ENCODE measurements around the gene ZSCAN5A. TPM values are rescaled to one million over a fixed set of nuclear protein-coding genes. Genes with fewer than 3 reads are reported as not detected.

The ZSCAN5A gene
- total RNA-seq, 4 donors from 2014 or later, result 7.4 to 22.1 (median 17.7) TPM

GRCh38 chr19:56301155-56301554 is 13.5 kb downstream of the ZSCAN5A start:
- 73 to 82% methylated on average over 5 of the region's 5 CpGs for WGBS, 2 donors
- TF ChIP-seq, protein P1, sequence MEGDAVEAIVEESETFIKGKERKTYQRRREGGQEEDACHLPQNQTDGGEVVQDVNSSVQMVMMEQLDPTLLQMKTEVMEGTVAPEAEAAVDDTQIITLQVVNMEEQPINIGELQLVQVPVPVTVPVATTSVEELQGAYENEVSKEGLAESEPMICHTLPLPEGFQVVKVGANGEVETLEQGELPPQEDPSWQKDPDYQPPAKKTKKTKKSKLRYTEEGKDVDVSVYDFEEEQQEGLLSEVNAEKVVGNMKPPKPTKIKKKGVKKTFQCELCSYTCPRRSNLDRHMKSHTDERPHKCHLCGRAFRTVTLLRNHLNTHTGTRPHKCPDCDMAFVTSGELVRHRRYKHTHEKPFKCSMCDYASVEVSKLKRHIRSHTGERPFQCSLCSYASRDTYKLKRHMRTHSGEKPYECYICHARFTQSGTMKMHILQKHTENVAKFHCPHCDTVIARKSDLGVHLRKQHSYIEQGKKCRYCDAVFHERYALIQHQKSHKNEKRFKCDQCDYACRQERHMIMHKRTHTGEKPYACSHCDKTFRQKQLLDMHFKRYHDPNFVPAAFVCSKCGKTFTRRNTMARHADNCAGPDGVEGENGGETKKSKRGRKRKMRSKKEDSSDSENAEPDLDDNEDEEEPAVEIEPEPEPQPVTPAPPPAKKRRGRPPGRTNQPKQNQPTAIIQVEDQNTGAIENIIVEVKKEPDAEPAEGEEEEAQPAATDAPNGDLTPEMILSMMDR (IDR thresholded peaks at IDR 0.05), result no peak
- no peak for TF ChIP-seq POLR2A (IDR thresholded peaks at IDR 0.05)
- Histone ChIP-seq H3K27ac (no peak overlapping the region), H3K4me3 (replicated peaks in 1 of 3) (no peak overlapping the region), H3K27me3 (no peaks in the 10 kb centered on the region), H3K36me3 (peaks cover 0 to 3% of the 10 kb centered on the region in 2 donors), H3K4me1 (no peaks in the 10 kb centered on the region), H3K9me3 (no peaks in the 10 kb centered on the region)
- no peak for DNase-seq
- intact Hi-C loops (cut with DNase I), result no loop called here

DNA sequence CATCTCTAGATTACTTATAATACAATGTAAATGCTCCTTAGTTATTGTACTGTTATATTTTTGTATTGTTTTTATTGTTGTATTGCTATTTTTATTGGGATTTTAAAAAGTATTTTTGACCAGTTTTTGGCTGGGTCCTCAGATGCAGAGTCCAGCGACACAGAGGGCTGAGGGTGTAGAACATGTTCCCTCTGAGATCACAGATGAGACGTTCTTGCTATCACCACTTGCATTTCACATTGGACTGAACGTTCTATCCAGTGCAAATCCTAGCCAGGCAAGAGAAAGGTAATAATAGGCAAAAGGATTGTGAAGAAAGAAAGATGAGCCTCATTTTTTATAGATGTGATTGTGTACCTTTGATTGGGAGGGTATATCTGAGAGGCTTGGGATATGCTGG is 15.0 kb downstream of the ZSCAN5A start:
- Histone ChIP-seq H3K36me3 (peaks cover 0 to 3% of the 10 kb centered on the region in 2 donors), H3K9me3 (no peaks in the 10 kb centered on the region), H3K4me3 (replicated peaks in 1 of 3) (no peak overlapping the region), H3K27ac (no peak overlapping the region), H3K27me3 (no peaks in the 10 kb centered on the region), H3K4me1 (no peaks in the 10 kb centered on the region)
- WGBS, 2 donors, result 92 to 98% methylated on average over 3 of the region's 3 CpGs
- TF ChIP-seq POLR2A (IDR thresholded peaks at IDR 0.05), result no peak
- TF ChIP-seq, protein P1 (IDR thresholded peaks at IDR 0.05), result no peak
- no peak for DNase-seq
- intact Hi-C loops (cut with DNase I), result no loop called here

DNA sequence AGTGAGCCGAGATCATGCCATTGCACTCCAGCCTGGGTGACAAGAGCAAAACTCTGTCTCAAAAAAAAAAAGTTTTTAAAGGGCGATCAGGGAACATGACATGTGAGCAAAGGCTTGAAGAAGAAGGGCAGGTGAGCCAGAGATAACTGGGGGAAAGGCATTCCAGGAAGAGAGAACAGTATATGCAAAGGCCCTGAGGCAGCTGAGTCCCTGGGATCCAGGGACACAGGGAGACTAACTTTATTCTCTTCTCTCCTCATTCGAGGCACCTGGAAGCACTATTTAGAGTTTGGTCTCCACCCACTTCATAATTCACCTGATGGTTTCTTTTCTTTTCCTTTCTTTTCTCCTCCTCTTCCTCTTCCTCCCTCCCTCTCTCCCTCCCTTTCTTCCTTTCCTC is 17.6 kb downstream of the ZSCAN5A start:
- no peak for TF ChIP-seq POLR2A (IDR thresholded peaks at IDR 0.05)
- TF ChIP-seq, protein P1 (IDR thresholded peaks at IDR 0.05), result no peak
- WGBS, 2 donors, result 94 to 96% methylated on average over 3 of the region's 3 CpGs
- intact Hi-C loops (cut with DNase I), result no loop called here

GRCh38 chr19:56295531-56296455 is 18.8 kb downstream of the ZSCAN5A start:
- H3K4me1 ChIP-seq, result no peaks in the 10 kb centered on the region
- H3K36me3 ChIP-seq, result peaks cover 0 to 2% of the 10 kb centered on the region in 2 donors
- no peak overlapping the region for H3K4me3 ChIP-seq (replicated peaks in 1 of 3)
- TF ChIP-seq POLR2A (IDR thresholded peaks at IDR 0.05), result no peak
- TF ChIP-seq, protein P1 (IDR thresholded peaks at IDR 0.05), result no peak
- intact Hi-C loops (cut with DNase I), result no loop called here
- no peaks in the 10 kb centered on the region for H3K9me3 ChIP-seq
- H3K27me3 ChIP-seq, result no peaks in the 10 kb centered on the region
- WGBS, 2 donors, result 95 to 96% methylated on average over 22 of the region's 22 CpGs
- DNase-seq, result no peak
- no peak overlapping the region for H3K27ac ChIP-seq

More for the DNA sequence above, 17.6 kb downstream of the ZSCAN5A start:
- H3K27me3 ChIP-seq, result no peaks in the 10 kb centered on the region
- no peak overlapping the region for H3K27ac ChIP-seq
- H3K4me1 ChIP-seq, result no peaks in the 10 kb centered on the region
- peaks cover 0 to 3% of the 10 kb centered on the region in 2 donors for H3K36me3 ChIP-seq
- H3K4me3 ChIP-seq (replicated peaks in 1 of 3), result no peak overlapping the region
- no peak for DNase-seq
- no peaks in the 10 kb centered on the region for H3K9me3 ChIP-seq

DNA sequence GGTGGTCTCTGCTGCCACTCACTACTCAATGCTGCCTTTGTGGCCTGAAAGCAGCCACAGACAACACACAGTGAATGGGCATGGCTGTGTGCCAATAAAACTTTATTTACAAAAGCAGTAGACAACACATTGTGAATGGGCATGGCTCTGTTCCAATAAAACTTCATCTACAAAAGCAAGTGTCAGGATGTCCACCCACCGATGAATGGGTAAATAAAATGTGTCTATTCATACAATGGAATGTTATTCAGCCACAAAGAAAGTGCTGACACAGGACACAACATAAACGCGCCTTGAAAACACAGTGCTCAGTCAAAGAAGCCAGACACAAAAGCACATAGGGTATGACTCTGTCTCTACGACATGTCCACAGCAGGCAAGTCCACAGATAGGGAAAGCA is 20.1 kb downstream of the ZSCAN5A start:
- H3K4me1 ChIP-seq, result no peaks in the 10 kb centered on the region
- intact Hi-C loops (cut with DNase I), result no loop called here
- TF ChIP-seq POLR2A (IDR thresholded peaks at IDR 0.05), result no peak
- TF ChIP-seq, protein P1 (IDR thresholded peaks at IDR 0.05), result no peak
- no peaks in the 10 kb centered on the region for H3K9me3 ChIP-seq
- H3K27ac ChIP-seq, result no peak overlapping the region
- 84 to 87% methylated on average over 4 of the region's 4 CpGs for WGBS, 2 donors
- no peak for DNase-seq
- no peaks in the 10 kb centered on the region for H3K36me3 ChIP-seq
- H3K4me3 ChIP-seq (replicated peaks in 1 of 3), result no peak overlapping the region
- no peaks in the 10 kb centered on the region for H3K27me3 ChIP-seq
